Forelimb muscle (tissue), 1 donor: ENCODE results near the gene OGDH. TPM values are rescaled to one million over a fixed set of nuclear protein-coding genes. Genes with fewer than 3 reads are reported as not detected.
"Not testable (repeated sequence)": the region's sequence is repeated elsewhere in the genome, so short reads cannot be mapped to it uniquely, and the experiment has no call there.

Experiments
- DNase-seq: peaks from one replicate; pipeline ENCODE4 v3.0.0-alpha.2; 2013; ENCODE audit warnings: low read depth
- polyA plus RNA-seq: library from polyadenylated mRNA; unstranded; fragments of 120-200 nt; gene quantifications from one replicate; pipeline ENCODE4 v1.2.1, GENCODE V29; 2013; ENCODE audit not compliant: insufficient read length

Gene OGDH
- polyA plus RNA-seq, 1 donor: 61.2 TPM

- DNase-seq: no peak
These were observed 25.2 kb upstream of the OGDH start for GRCh38 chr7:44580945-44581878.

GRCh38 chr7:44581879-44582603 lies 24.4 kb upstream of the OGDH start, which contains the start of gene TMED4:
TSS of gene TMED4 (minus strand) at chr7:44582231. CDS start at chr7:44582206, 25 bp downstream.
- DNase-seq: peak; percentile 98

- DNase-seq: no peak
These were observed 23.1 kb upstream of the OGDH start for GRCh38 chr7:44583146-44583865.

- peak; percentile 43 for DNase-seq
These were observed 18.4 kb upstream of the OGDH start for GRCh38 chr7:44587843-44588711.

GRCh38 chr7:44590910-44591309 lies 15.5 kb upstream of the OGDH start:
- no peak for DNase-seq

- DNase-seq: no peak
These were observed 10.3 kb upstream of the OGDH start for GRCh38 chr7:44595934-44596635.

GRCh38 chr7:44597181-44597580 lies 9.2 kb upstream of the OGDH start:
- not testable (repeated sequence) for DNase-seq

GRCh38 chr7:44599222-44599621 lies 7.2 kb upstream of the OGDH start:
- DNase-seq: no peak

- DNase-seq: no peak
These were observed 3.9 kb upstream of the OGDH start for GRCh38 chr7:44602576-44602910.

- no peak for DNase-seq
These were observed 3.2 kb upstream of the OGDH start for GRCh38 chr7:44603193-44603592.

- DNase-seq: no peak
These were observed 1.5 kb upstream of the OGDH start for GRCh38 chr7:44604941-44605340.

- no peak for DNase-seq
These were observed 978 bp downstream of the OGDH start for GRCh38 chr7:44607141-44608068.

GRCh38 chr7:44608916-44609648 lies 2.7 kb downstream of the OGDH start:
- DNase-seq: no peak

GRCh38 chr7:44609829-44610228 lies 3.4 kb downstream of the OGDH start:
- DNase-seq: no peak

GRCh38 chr7:44615149-44615611 lies 8.8 kb downstream of the OGDH start:
- DNase-seq: no peak

- DNase-seq: no peak
These were observed 9.4 kb downstream of the OGDH start for GRCh38 chr7:44615793-44616192.

GRCh38 chr7:44616545-44616944 lies 10.1 kb downstream of the OGDH start:
- DNase-seq: no peak

- no peak for DNase-seq
These were observed 10.9 kb downstream of the OGDH start for GRCh38 chr7:44617225-44617890.
